Measurements from ENCODE around the gene ORC2.

DNA sequence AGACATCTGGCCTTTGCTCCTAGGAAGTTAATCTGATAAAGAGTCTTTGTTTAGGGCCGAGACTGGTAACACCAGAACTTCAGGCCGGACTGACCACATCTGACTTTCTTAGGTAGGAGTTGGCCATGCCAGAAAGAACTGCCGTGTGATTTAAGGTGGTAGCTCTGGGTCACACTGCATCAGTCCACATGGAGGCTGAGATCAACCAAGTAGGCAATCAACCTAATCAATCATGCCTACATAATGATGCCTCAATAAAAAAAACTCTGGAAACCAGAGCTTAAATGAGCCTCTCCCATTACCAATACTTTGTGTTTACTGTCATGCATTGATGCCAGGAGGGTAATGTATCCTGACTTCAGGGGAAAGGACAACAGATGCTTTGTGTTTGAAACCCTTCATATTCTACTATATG lies 44.1 kb upstream of the ORC2 start:
- TF ChIP-seq, protein P1, sequence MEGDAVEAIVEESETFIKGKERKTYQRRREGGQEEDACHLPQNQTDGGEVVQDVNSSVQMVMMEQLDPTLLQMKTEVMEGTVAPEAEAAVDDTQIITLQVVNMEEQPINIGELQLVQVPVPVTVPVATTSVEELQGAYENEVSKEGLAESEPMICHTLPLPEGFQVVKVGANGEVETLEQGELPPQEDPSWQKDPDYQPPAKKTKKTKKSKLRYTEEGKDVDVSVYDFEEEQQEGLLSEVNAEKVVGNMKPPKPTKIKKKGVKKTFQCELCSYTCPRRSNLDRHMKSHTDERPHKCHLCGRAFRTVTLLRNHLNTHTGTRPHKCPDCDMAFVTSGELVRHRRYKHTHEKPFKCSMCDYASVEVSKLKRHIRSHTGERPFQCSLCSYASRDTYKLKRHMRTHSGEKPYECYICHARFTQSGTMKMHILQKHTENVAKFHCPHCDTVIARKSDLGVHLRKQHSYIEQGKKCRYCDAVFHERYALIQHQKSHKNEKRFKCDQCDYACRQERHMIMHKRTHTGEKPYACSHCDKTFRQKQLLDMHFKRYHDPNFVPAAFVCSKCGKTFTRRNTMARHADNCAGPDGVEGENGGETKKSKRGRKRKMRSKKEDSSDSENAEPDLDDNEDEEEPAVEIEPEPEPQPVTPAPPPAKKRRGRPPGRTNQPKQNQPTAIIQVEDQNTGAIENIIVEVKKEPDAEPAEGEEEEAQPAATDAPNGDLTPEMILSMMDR (IDR thresholded peaks at IDR 0.05 in 4 of 5, conservative IDR thresholded peaks at IDR 0.05 in 1 of 5), result no peak
- no peak for TF ChIP-seq POLR2A (IDR thresholded peaks at IDR 0.05)
